Fibroblast of skin of right quadriceps (primary cell): ENCODE measurements around the gene APOL6.
"Not testable (repeated sequence)": the region's sequence is repeated elsewhere in the genome, so short reads cannot be mapped to it uniquely, and the experiment has no call there.

Source experiments
- DNase-seq: peaks from one replicate; pipeline ENCODE4 v3.0.0-alpha.2; 2013

Gene APOL6

GRCh38 chr22:35618427-35619223, 29.6 kb upstream of the APOL6 start:
- no peak for DNase-seq

DNA sequence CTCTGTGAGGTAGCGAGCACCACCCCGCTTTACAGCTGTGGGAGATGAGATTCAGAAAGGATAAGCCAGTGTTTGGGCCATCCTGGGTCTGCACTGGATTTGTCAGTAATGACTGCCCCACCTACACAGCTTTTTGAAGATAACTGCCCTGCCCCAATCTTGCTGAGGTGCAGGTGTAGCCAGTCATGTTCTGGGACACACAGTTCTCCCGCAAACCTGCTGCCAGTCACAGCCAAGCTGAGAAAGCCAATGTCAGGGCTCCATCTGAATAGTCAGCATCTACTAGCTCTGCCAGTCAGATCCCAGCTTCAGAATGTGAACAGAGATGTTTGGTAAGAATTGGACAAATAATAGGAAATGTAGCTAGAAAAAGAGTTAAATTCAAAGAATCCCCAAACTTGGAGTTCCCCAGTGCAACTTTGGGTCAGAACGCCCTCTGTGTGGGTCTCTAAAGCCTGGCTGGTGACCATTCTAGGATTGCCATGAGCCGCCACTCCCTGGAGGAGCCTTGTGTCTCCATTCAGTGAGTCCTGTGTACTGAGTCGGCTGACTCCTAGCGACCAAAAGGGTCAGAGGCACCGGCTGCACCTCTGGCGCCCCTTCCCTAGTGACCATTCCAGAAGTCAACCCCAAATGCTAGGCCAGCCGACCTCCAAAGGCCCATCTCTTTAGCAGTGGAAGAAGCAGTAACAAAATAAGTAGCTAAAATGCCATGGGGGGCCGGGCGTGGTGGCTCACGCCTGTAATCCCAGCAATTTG, 28.7 kb upstream of the APOL6 start:
- no peak for DNase-seq

GRCh38 chr22:35620624-35621251, 27.5 kb upstream of the APOL6 start:
- peak; percentile 59 for DNase-seq

DNA sequence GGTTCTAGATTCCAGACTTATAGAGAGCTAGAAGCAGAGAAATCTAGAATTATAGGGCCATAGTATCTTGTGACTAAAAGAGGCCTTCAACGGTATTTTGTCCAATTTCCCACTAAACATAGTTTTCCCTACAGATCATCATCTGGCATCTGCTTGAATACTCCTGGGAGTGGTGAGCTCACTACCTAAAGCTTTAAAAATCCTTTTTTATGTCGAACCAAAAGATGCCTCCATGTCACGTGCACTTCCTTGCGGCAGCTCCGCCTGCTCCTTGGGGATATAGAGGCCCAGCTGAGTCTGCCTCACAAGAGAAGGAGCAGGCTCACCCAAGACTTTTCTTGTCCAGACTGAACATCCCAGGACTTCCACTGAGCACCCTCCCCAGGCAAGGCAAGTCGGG, 26.8 kb upstream of the APOL6 start:
- peak; percentile 39 for DNase-seq

GRCh38 chr22:35622191-35622913, 25.9 kb upstream of the APOL6 start:
- no peak for DNase-seq

GRCh38 chr22:35623885-35624284, 24.4 kb upstream of the APOL6 start:
- not testable (repeated sequence) for DNase-seq

DNA sequence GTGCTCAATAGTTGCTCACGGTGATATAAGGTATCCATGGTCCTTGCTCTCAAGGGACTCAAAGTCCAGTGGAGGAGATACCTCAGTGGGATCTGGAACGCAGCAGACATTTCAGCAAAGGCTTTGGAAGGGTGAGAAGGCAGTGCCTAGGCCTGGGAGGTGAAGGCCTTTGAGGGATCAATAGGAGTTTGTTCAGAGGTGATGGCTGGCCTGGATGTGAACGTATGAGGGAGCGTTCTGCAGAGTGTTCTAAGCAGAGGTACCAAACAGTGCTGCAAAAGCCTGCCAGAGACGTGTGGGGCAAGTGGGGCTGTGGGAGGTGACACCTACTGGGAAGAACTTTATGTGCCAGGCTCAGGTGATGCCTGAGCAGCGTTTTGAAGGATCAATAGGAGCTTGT, 23.7 kb upstream of the APOL6 start:
- DNase-seq, result no peak

GRCh38 chr22:35625763-35626432, 22.3 kb upstream of the APOL6 start:
- no peak for DNase-seq

GRCh38 chr22:35627267-35628041, 20.8 kb upstream of the APOL6 start:
- peak; percentile 97 for DNase-seq

GRCh38 chr22:35628732-35629131, 19.5 kb upstream of the APOL6 start:
- no peak for DNase-seq

GRCh38 chr22:35629406-35630216, 18.6 kb upstream of the APOL6 start:
- peak; percentile 99 for DNase-seq

GRCh38 chr22:35630387-35630793, 17.9 kb upstream of the APOL6 start:
- peak; percentile 81 for DNase-seq

- no peak for DNase-seq
Measured at GRCh38 chr22:35630891-35631290, 17.4 kb upstream of the APOL6 start.

DNA sequence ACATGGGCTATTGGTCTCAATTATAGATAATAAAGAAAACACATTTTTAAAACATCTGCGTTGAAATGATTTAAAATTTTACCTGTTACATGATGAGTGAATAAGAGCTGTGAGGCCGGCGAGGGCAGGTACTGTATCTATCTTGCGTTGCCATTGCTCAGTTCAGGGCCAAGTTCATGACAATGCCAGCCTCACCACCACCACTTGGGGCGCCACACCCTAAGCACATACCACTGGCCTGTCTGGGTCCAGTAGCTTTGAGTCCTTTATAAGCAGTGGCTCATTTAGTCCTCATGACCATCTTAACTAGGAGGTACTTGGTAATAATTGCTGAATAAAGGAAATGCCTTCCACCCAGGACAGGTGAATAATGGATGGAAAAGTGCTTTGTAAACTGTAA, 16.6 kb upstream of the APOL6 start:
- no peak for DNase-seq

- DNase-seq, result no peak
Measured at GRCh38 chr22:35632935-35633334, 15.3 kb upstream of the APOL6 start.

DNA sequence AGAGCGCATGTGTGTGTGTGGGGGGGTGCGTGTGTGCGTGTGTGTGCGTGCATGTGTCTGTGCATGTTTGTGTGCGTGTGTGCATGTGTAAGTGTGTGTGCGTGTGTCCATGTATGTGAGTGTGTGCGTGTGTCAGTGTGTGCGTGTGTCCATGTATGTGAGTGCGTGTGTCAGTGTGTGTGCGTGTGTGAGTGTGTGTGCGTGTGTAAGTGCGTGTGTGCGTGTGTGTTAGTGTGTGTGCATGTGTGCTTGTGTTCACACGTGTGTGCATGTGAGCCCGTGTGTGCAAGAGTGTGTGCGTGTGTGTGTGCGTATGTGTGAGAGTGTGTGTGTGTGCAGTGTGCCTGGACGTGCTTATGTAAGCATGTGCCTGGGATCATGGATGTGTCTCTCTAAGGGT, 14.7 kb upstream of the APOL6 start:
- DNase-seq, result no peak

GRCh38 chr22:35634015-35634414, 14.2 kb upstream of the APOL6 start:
- no peak for DNase-seq

DNA sequence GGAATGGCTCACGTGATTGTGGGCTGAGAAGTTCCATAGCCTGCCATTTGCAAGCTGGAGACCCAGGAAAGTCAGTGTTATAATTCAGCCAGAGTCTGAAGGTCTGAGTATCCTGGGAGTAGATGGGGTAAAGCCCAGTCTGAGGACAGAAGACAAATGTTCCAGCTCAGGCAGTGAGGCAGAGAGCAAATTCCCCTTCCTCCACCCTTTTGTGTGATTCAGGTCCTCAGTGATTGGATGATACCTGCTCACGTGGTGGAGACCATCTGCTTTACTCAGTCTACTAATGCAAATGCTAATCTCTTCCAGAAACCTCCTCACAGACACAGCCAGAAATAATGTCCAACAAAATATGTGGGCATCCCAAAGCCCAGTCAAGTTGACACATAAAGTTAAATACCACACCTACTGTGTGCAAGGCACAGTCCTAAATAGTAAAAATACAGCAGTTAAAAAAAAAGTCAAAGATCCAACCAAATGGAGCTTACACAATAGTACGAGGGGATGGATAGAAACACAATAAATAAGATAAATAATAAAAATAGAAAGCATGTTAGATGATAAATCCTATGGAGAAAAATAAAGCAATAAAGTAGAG, 13.2 kb upstream of the APOL6 start:
- DNase-seq, result peak; percentile 29

DNA sequence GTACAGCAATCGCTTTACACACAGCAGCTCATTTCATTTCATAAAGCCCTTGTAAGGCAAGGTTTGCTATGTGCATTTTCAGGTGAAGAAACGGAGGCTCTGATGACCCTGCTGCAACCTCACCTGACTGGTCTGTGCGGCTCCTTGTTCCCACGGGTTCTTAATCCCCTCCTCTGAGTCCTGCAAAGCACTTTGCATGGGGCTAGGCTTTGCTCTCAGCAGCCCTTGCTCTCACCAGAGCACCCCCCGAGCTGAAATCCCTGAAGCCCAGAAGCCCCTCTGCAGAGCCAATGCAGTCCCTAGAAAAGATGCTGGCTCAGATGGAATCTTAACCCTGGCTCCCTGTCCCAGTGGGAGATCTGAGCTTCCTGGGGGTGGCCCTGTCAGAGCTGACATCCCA, 11.0 kb upstream of the APOL6 start:
- no peak for DNase-seq

GRCh38 chr22:35638001-35638400, 10.2 kb upstream of the APOL6 start:
- DNase-seq, result no peak
